K562 (cell line): Measurements from ENCODE around the gene SLC6A8. TPM values are rescaled to one million over a fixed set of nuclear protein-coding genes. Genes with fewer than 3 reads are reported as not detected.
A peak's percentile ranks its signal among the peaks of the same experiment; 100 is the strongest.

ENCODE experiments used
- CXXC5 ChIP-seq: fragments of 250-450 bp; sonication (Bioruptor Pico); IDR thresholded peaks from 2 replicates; pipeline ENCODE4 v1.8.0; 2022; ENCODE audit warnings: inconsistent platforms, mild to moderate bottlenecking, moderate library complexity
- E2F8 ChIP-seq: fragments of 450-650 bp; IDR thresholded peaks from 2 replicates; pipeline ENCODE4 v1.7.1; 2018; ENCODE audit warnings: mild to moderate bottlenecking, low read depth; ENCODE audit not compliant: partially characterized antibody
- EWSR1 ChIP-seq: fragments of 450-650 bp; IDR thresholded peaks from 2 replicates; pipeline ENCODE4 v1.6.1; 2018; ENCODE audit warnings: borderline replicate concordance, mild to moderate bottlenecking, low read depth, moderate library complexity; ENCODE audit not compliant: partially characterized antibody
- EZH2 ChIP-seq: IDR thresholded peaks from 2 replicates; pipeline ENCODE4 v1.6.1; 2012; ENCODE audit warnings: low read depth, mild to moderate bottlenecking, inconsistent platforms, low read length, borderline replicate concordance
- FOXO4 ChIP-seq: fragments of 450-650 bp; formaldehyde crosslinking; IDR thresholded peaks from 2 replicates; pipeline ENCODE4 v1.4.0; 2020; ENCODE audit warnings: mild to moderate bottlenecking, moderate library complexity
- POLR2A ChIP-seq: fragments of 450-650 bp; conservative IDR thresholded peaks from 2 replicates; pipeline ENCODE4 v1.6.1; 2016
- ZNF280B ChIP-seq: fragments of 250-450 bp; sonication (Bioruptor Pico); IDR thresholded peaks from 2 replicates; pipeline ENCODE4 v1.5.1; 2021; ENCODE audit warnings: mild to moderate bottlenecking
- polyA plus RNA-seq, 8 experiments: library from polyadenylated mRNA; depleted of rRNA in 4 of 8; stranded (reverse) in 5 of 8; unstranded in 3 of 8; fragments of >200 nt; fragmentation: Nextera tagmentation in 2 of 8; fragmentation: Illumina TruSeq in 1 of 8; extraction: Ambion mirVana in 2 of 8; extraction: Trizol in 1 of 8; gene quantifications; 2 replicates each; pipeline versions ENCODE4 v1.2.1 to v1.2.3, GENCODE V29; 2011 to 2014; ENCODE audit warnings: inconsistent platforms in 1 of 8, missing spikeins in 1 of 8
- total RNA-seq, 7 experiments: library from RNA; depleted of rRNA in 6 of 7; stranded (reverse); fragments of >200 nt in 6 of 7; fragmentation: Illumina TruSeq in 2 of 7; extraction: Trizol in 2 of 7; gene quantifications; 2 replicates each; pipeline versions ENCODE4 v1.2.1 to v1.2.3, GENCODE V29; 2011 to 2021; ENCODE audit warnings: low replicate concordance in 1 of 7
- TF ChIP-seq, protein P1 (sequence below): sonication (generic); formaldehyde crosslinking; IDR thresholded peaks from 2 replicates; pipeline ENCODE4 v1.8.0; 2022; ENCODE audit warnings: missing genetic modification reagents, mild to moderate bottlenecking, moderate library complexity, borderline replicate concordance
- TF ChIP-seq, protein P2 (sequence below): fragments of 150-350 bp; conservative IDR thresholded peaks from 2 replicates; pipeline ENCODE4 v1.6.1; 2014; ENCODE audit warnings: low read length
- TF ChIP-seq, protein P3 (sequence below): sonication (generic); formaldehyde crosslinking; IDR thresholded peaks from 2 replicates; pipeline ENCODE4 v1.8.0; 2023; ENCODE audit warnings: missing genetic modification reagents, mild to moderate bottlenecking, borderline replicate concordance

The SLC6A8 gene
- total and polyA plus RNA-seq, 9 of the 15 experiments (the other 6 are each of a cell fraction or from before 2014, with no cell fraction given): 0.68 to 144 (median 34.3) TPM

GRCh38 chrX:153724252-153725038 is 36.7 kb downstream of the SLC6A8 start, which contains the start of the genes ABCD1 and BCAP31 (continued):
- no peak for TF ChIP-seq E2F8
- no peak for TF ChIP-seq ZNF280B (CRISPR knock-in tag)
- TF ChIP-seq, protein P1, sequence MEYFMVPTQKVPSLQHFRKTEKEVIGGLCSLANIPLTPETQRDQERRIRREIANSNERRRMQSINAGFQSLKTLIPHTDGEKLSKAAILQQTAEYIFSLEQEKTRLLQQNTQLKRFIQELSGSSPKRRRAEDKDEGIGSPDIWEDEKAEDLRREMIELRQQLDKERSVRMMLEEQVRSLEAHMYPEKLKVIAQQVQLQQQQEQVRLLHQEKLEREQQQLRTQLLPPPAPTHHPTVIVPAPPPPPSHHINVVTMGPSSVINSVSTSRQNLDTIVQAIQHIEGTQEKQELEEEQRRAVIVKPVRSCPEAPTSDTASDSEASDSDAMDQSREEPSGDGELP (CRISPR knock-in tag): peak; percentile 49
- no peak for TF ChIP-seq EWSR1
- TF ChIP-seq, protein P2, sequence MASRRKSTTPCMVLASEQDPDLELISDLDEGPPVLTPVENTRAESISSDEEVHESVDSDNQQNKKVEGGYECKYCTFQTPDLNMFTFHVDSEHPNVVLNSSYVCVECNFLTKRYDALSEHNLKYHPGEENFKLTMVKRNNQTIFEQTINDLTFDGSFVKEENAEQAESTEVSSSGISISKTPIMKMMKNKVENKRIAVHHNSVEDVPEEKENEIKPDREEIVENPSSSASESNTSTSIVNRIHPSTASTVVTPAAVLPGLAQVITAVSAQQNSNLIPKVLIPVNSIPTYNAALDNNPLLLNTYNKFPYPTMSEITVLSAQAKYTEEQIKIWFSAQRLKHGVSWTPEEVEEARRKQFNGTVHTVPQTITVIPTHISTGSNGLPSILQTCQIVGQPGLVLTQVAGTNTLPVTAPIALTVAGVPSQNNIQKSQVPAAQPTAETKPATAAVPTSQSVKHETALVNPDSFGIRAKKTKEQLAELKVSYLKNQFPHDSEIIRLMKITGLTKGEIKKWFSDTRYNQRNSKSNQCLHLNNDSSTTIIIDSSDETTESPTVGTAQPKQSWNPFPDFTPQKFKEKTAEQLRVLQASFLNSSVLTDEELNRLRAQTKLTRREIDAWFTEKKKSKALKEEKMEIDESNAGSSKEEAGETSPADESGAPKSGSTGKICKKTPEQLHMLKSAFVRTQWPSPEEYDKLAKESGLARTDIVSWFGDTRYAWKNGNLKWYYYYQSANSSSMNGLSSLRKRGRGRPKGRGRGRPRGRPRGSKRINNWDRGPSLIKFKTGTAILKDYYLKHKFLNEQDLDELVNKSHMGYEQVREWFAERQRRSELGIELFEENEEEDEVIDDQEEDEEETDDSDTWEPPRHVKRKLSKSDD: no peak
- peak; percentile 83 for TF ChIP-seq POLR2A
- no peak for TF ChIP-seq EZH2
- TF ChIP-seq FOXO4: no peak
- peak; percentile 20 for TF ChIP-seq CXXC5 (CRISPR knock-in tag)
- TF ChIP-seq, protein P3, sequence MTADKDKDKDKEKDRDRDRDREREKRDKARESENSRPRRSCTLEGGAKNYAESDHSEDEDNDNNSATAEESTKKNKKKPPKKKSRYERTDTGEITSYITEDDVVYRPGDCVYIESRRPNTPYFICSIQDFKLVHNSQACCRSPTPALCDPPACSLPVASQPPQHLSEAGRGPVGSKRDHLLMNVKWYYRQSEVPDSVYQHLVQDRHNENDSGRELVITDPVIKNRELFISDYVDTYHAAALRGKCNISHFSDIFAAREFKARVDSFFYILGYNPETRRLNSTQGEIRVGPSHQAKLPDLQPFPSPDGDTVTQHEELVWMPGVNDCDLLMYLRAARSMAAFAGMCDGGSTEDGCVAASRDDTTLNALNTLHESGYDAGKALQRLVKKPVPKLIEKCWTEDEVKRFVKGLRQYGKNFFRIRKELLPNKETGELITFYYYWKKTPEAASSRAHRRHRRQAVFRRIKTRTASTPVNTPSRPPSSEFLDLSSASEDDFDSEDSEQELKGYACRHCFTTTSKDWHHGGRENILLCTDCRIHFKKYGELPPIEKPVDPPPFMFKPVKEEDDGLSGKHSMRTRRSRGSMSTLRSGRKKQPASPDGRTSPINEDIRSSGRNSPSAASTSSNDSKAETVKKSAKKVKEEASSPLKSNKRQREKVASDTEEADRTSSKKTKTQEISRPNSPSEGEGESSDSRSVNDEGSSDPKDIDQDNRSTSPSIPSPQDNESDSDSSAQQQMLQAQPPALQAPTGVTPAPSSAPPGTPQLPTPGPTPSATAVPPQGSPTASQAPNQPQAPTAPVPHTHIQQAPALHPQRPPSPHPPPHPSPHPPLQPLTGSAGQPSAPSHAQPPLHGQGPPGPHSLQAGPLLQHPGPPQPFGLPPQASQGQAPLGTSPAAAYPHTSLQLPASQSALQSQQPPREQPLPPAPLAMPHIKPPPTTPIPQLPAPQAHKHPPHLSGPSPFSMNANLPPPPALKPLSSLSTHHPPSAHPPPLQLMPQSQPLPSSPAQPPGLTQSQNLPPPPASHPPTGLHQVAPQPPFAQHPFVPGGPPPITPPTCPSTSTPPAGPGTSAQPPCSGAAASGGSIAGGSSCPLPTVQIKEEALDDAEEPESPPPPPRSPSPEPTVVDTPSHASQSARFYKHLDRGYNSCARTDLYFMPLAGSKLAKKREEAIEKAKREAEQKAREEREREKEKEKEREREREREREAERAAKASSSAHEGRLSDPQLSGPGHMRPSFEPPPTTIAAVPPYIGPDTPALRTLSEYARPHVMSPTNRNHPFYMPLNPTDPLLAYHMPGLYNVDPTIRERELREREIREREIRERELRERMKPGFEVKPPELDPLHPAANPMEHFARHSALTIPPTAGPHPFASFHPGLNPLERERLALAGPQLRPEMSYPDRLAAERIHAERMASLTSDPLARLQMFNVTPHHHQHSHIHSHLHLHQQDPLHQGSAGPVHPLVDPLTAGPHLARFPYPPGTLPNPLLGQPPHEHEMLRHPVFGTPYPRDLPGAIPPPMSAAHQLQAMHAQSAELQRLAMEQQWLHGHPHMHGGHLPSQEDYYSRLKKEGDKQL (CRISPR knock-in tag): no peak
